ENCODE data around the gene CDKAL1. TPM values are rescaled to one million over a fixed set of nuclear protein-coding genes. Genes with fewer than 3 reads are reported as not detected.
A peak's percentile ranks its signal among the peaks of the same experiment; 100 is the strongest.

CDKAL1 gene
- total and polyA plus RNA-seq, 2 of the 13 experiments (the other 11 are each of a cell fraction or from before 2014, with no cell fraction given), result 9.5 to 27.7 TPM

DNA sequence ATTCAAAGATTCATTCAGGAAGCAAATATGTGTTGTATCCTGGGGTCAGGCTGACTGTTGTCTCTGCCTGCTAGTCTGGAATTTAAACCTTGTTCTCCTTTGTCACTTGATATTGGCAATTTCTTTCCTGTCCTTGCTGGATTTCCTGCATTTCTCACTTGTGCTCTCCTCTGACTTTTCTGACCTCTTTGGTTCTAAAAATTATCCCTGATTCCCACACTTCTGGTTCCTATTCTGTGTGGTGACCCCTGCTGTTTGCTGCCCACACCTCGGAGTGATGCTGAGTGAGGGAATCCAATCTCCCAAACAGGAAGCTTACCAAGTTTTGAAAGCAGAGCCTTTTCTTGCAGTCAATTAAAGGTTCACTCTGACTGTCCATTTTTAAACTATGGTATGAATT, 345.3 kb downstream of the CDKAL1 start (continued):
- TF ChIP-seq, protein P1, sequence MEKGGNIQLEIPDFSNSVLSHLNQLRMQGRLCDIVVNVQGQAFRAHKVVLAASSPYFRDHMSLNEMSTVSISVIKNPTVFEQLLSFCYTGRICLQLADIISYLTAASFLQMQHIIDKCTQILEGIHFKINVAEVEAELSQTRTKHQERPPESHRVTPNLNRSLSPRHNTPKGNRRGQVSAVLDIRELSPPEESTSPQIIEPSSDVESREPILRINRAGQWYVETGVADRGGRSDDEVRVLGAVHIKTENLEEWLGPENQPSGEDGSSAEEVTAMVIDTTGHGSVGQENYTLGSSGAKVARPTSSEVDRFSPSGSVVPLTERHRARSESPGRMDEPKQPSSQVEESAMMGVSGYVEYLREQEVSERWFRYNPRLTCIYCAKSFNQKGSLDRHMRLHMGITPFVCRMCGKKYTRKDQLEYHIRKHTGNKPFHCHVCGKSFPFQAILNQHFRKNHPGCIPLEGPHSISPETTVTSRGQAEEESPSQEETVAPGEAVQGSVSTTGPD (CRISPR knock-in tag; IDR thresholded peaks at IDR 0.05), result no peak
- TF ChIP-seq, protein P2, sequence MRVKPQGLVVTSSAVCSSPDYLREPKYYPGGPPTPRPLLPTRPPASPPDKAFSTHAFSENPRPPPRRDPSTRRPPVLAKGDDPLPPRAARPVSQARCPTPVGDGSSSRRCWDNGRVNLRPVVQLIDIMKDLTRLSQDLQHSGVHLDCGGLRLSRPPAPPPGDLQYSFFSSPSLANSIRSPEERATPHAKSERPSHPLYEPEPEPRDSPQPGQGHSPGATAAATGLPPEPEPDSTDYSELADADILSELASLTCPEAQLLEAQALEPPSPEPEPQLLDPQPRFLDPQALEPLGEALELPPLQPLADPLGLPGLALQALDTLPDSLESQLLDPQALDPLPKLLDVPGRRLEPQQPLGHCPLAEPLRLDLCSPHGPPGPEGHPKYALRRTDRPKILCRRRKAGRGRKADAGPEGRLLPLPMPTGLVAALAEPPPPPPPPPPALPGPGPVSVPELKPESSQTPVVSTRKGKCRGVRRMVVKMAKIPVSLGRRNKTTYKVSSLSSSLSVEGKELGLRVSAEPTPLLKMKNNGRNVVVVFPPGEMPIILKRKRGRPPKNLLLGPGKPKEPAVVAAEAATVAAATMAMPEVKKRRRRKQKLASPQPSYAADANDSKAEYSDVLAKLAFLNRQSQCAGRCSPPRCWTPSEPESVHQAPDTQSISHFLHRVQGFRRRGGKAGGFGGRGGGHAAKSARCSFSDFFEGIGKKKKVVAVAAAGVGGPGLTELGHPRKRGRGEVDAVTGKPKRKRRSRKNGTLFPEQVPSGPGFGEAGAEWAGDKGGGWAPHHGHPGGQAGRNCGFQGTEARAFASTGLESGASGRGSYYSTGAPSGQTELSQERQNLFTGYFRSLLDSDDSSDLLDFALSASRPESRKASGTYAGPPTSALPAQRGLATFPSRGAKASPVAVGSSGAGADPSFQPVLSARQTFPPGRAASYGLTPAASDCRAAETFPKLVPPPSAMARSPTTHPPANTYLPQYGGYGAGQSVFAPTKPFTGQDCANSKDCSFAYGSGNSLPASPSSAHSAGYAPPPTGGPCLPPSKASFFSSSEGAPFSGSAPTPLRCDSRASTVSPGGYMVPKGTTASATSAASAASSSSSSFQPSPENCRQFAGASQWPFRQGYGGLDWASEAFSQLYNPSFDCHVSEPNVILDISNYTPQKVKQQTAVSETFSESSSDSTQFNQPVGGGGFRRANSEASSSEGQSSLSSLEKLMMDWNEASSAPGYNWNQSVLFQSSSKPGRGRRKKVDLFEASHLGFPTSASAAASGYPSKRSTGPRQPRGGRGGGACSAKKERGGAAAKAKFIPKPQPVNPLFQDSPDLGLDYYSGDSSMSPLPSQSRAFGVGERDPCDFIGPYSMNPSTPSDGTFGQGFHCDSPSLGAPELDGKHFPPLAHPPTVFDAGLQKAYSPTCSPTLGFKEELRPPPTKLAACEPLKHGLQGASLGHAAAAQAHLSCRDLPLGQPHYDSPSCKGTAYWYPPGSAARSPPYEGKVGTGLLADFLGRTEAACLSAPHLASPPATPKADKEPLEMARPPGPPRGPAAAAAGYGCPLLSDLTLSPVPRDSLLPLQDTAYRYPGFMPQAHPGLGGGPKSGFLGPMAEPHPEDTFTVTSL (CRISPR knock-in tag; IDR thresholded peaks at IDR 0.05; ENCODE audit: borderline replicate concordance), result peak; percentile 61; the same call in 1 of the 2 replicates
- TF ChIP-seq, protein P3, sequence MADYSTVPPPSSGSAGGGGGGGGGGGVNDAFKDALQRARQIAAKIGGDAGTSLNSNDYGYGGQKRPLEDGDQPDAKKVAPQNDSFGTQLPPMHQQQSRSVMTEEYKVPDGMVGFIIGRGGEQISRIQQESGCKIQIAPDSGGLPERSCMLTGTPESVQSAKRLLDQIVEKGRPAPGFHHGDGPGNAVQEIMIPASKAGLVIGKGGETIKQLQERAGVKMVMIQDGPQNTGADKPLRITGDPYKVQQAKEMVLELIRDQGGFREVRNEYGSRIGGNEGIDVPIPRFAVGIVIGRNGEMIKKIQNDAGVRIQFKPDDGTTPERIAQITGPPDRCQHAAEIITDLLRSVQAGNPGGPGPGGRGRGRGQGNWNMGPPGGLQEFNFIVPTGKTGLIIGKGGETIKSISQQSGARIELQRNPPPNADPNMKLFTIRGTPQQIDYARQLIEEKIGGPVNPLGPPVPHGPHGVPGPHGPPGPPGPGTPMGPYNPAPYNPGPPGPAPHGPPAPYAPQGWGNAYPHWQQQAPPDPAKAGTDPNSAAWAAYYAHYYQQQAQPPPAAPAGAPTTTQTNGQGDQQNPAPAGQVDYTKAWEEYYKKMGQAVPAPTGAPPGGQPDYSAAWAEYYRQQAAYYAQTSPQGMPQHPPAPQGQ (CRISPR knock-in tag; IDR thresholded peaks at IDR 0.05; ENCODE audit: borderline replicate concordance), result no peak; the same call in 1 of the 2 replicates
- TF ChIP-seq, protein P4, sequence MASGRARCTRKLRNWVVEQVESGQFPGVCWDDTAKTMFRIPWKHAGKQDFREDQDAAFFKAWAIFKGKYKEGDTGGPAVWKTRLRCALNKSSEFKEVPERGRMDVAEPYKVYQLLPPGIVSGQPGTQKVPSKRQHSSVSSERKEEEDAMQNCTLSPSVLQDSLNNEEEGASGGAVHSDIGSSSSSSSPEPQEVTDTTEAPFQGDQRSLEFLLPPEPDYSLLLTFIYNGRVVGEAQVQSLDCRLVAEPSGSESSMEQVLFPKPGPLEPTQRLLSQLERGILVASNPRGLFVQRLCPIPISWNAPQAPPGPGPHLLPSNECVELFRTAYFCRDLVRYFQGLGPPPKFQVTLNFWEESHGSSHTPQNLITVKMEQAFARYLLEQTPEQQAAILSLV (CRISPR knock-in tag; IDR thresholded peaks at IDR 0.05; ENCODE audit: borderline replicate concordance), result no peak
- no peak for TF ChIP-seq ZNF205 (CRISPR knock-in tag; IDR thresholded peaks at IDR 0.05)
- TF ChIP-seq, protein P5, sequence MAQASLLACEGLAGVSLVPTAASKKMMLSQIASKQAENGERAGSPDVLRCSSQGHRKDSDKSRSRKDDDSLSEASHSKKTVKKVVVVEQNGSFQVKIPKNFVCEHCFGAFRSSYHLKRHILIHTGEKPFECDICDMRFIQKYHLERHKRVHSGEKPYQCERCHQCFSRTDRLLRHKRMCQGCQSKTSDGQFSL (CRISPR knock-in tag; IDR thresholded peaks at IDR 0.05), result no peak
- 0 out of 2 replicates have a peak, but pooled peaks have one; percentile 1 for TF ChIP-seq MED1 (CRISPR knock-in tag; IDR thresholded peaks at IDR 0.05)
- TF ChIP-seq ZNF496 (CRISPR knock-in tag; IDR thresholded peaks at IDR 0.05; ENCODE audit: insufficient replicate concordance), result no peak
- no peak for TF ChIP-seq ZC3H4 (CRISPR knock-in tag; IDR thresholded peaks at IDR 0.05; ENCODE audit: borderline replicate concordance)
- TF ChIP-seq, protein P6, sequence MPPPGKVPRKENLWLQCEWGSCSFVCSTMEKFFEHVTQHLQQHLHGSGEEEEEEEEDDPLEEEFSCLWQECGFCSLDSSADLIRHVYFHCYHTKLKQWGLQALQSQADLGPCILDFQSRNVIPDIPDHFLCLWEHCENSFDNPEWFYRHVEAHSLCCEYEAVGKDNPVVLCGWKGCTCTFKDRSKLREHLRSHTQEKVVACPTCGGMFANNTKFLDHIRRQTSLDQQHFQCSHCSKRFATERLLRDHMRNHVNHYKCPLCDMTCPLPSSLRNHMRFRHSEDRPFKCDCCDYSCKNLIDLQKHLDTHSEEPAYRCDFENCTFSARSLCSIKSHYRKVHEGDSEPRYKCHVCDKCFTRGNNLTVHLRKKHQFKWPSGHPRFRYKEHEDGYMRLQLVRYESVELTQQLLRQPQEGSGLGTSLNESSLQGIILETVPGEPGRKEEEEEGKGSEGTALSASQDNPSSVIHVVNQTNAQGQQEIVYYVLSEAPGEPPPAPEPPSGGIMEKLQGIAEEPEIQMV (CRISPR knock-in tag; IDR thresholded peaks at IDR 0.05; ENCODE audit: low read depth), result no peak
- 0 out of 2 replicates have a peak, but pooled peaks have one; percentile 23 for TF ChIP-seq RXRB (CRISPR knock-in tag; IDR thresholded peaks at IDR 0.05; ENCODE audit: borderline replicate concordance)
- TF ChIP-seq, protein P7, sequence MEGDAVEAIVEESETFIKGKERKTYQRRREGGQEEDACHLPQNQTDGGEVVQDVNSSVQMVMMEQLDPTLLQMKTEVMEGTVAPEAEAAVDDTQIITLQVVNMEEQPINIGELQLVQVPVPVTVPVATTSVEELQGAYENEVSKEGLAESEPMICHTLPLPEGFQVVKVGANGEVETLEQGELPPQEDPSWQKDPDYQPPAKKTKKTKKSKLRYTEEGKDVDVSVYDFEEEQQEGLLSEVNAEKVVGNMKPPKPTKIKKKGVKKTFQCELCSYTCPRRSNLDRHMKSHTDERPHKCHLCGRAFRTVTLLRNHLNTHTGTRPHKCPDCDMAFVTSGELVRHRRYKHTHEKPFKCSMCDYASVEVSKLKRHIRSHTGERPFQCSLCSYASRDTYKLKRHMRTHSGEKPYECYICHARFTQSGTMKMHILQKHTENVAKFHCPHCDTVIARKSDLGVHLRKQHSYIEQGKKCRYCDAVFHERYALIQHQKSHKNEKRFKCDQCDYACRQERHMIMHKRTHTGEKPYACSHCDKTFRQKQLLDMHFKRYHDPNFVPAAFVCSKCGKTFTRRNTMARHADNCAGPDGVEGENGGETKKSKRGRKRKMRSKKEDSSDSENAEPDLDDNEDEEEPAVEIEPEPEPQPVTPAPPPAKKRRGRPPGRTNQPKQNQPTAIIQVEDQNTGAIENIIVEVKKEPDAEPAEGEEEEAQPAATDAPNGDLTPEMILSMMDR (CRISPR knock-in tag; IDR thresholded peaks at IDR 0.05), result 0 out of 2 replicates have a peak, but pooled peaks have one; percentile 31
